K562 (cell line): Measurements from ENCODE around the gene GZMM. TPM values are rescaled to one million over a fixed set of nuclear protein-coding genes. Genes with fewer than 3 reads are reported as not detected.
A peak's percentile ranks its signal among the peaks of the same experiment; 100 is the strongest.

ENCODE experiments used
- BRD9 ChIP-seq: fragments of 450-650 bp; IDR thresholded peaks from 2 replicates; pipeline ENCODE4 v1.6.1; 2018; ENCODE audit warnings: low read depth; ENCODE audit not compliant: partially characterized antibody
- C11orf30 ChIP-seq: fragments of 450-650 bp; IDR thresholded peaks from 2 replicates; pipeline ENCODE4 v1.6.1; 2016; ENCODE audit warnings: low read depth, mild to moderate bottlenecking
- CTBP1 ChIP-seq: fragments of 450-650 bp; IDR thresholded peaks from 2 replicates; pipeline ENCODE4 v1.6.1; 2016; ENCODE audit warnings: borderline replicate concordance
- CXXC5 ChIP-seq: fragments of 250-450 bp; sonication (Bioruptor Pico); IDR thresholded peaks from 2 replicates; pipeline ENCODE4 v1.8.0; 2022; ENCODE audit warnings: inconsistent platforms, mild to moderate bottlenecking, moderate library complexity
- EWSR1 ChIP-seq: fragments of 450-650 bp; IDR thresholded peaks from 2 replicates; pipeline ENCODE4 v1.6.1; 2018; ENCODE audit warnings: borderline replicate concordance, mild to moderate bottlenecking, low read depth, moderate library complexity; ENCODE audit not compliant: partially characterized antibody
- MAZ ChIP-seq, 2 experiments: fragments of 450-650 bp in 1 of 2; sonication (generic) in 1 of 2; formaldehyde crosslinking; IDR thresholded peaks in 1 of 2; conservative IDR thresholded peaks in 1 of 2; 2 replicates each; pipeline versions ENCODE4 v1.4.0 to v1.5.0; 2020; ENCODE audit warnings: mild to moderate bottlenecking in 1 of 2, missing genetic modification reagents in 1 of 2
- MLLT1 ChIP-seq, 2 experiments: fragments of 450-650 bp; IDR thresholded peaks; 2 replicates each; pipeline ENCODE4 v1.6.1; 2016
- NFIX ChIP-seq: fragments of 250-450 bp; sonication (Bioruptor Pico); IDR thresholded peaks from 2 replicates; pipeline ENCODE4 v1.4.0; 2020; ENCODE audit warnings: low read depth, mild to moderate bottlenecking, moderate library complexity
- NR2C1 ChIP-seq, 2 experiments: fragments of 450-650 bp; IDR thresholded peaks; 2 replicates each; pipeline ENCODE4 v1.6.1; 2017; ENCODE audit warnings: mild to moderate bottlenecking in 2 of 2, antibody characterized with exemption in 1 of 2, inconsistent platforms in 1 of 2, missing compliant biosample characterization in 1 of 2, missing genetic modification characterization in 1 of 2
- PHB2 ChIP-seq: fragments of 450-650 bp; IDR thresholded peaks from 2 replicates; pipeline ENCODE4 v1.6.1; 2017; ENCODE audit warnings: low read depth
- POLR2B ChIP-seq: fragments of 450-650 bp; IDR thresholded peaks from 2 replicates; pipeline ENCODE4 v1.6.1; 2018; ENCODE audit warnings: low read depth; ENCODE audit not compliant: partially characterized antibody
- POLR2G ChIP-seq: fragments of 200-400 bp; formaldehyde crosslinking; IDR thresholded peaks from 2 replicates; pipeline ENCODE4 v1.6.1; 2017; ENCODE audit warnings: low read depth, mild to moderate bottlenecking, antibody characterized with exemption, low read length, moderate library complexity
- PTBP1 ChIP-seq: fragments of 200-400 bp; formaldehyde crosslinking; IDR thresholded peaks from 2 replicates; pipeline ENCODE4 v1.6.1; 2017; ENCODE audit warnings: low read depth, low read length
- RCOR1 ChIP-seq, 2 experiments: IDR thresholded peaks; 2 replicates each; pipeline ENCODE4 v1.6.1; 2012; ENCODE audit warnings: low read depth in 2 of 2, low read length in 2 of 2, borderline replicate concordance in 1 of 2, improper control_type of control experiment in 1 of 2
- SUPT5H ChIP-seq: fragments of 450-650 bp; IDR thresholded peaks from 2 replicates; pipeline ENCODE4 v1.6.1; 2016
- TARDBP ChIP-seq: fragments of 450-650 bp; IDR thresholded peaks from 2 replicates; pipeline ENCODE4 v1.6.1; 2016
- TEAD1 ChIP-seq, 2 experiments: fragments of 450-650 bp in 1 of 2; sonication (generic) in 1 of 2; formaldehyde crosslinking; IDR thresholded peaks; 2 replicates each; pipeline versions ENCODE4 v1.4.0 to v1.8.0; 2020 to 2022; ENCODE audit warnings: mild to moderate bottlenecking in 2 of 2, missing genetic modification reagents in 1 of 2
- ZNF12 ChIP-seq: sonication (generic); formaldehyde crosslinking; IDR thresholded peaks from 2 replicates; pipeline ENCODE4 v1.4.0; 2020; ENCODE audit warnings: mild to moderate bottlenecking, missing genetic modification reagents
- ZNF165 ChIP-seq: fragments of 250-450 bp; sonication (Bioruptor Pico); IDR thresholded peaks from 2 replicates; pipeline ENCODE4 v1.4.0; 2020; ENCODE audit warnings: borderline replicate concordance
- polyA plus RNA-seq, 8 experiments: library from polyadenylated mRNA; depleted of rRNA in 4 of 8; stranded (reverse) in 5 of 8; unstranded in 3 of 8; fragments of >200 nt; fragmentation: Nextera tagmentation in 2 of 8; fragmentation: Illumina TruSeq in 1 of 8; extraction: Ambion mirVana in 2 of 8; extraction: Trizol in 1 of 8; gene quantifications; 2 replicates each; pipeline versions ENCODE4 v1.2.1 to v1.2.3, GENCODE V29; 2011 to 2014; ENCODE audit warnings: inconsistent platforms in 1 of 8, missing spikeins in 1 of 8
- total RNA-seq, 7 experiments: library from RNA; depleted of rRNA in 6 of 7; stranded (reverse); fragments of >200 nt in 6 of 7; fragmentation: Illumina TruSeq in 2 of 7; extraction: Trizol in 2 of 7; gene quantifications; 2 replicates each; pipeline versions ENCODE4 v1.2.1 to v1.2.3, GENCODE V29; 2011 to 2021; ENCODE audit warnings: low replicate concordance in 1 of 7
- TF ChIP-seq, protein P1 (sequence below), 2 experiments: IDR thresholded peaks in 1 of 2; conservative IDR thresholded peaks in 1 of 2; 2 replicates each; pipeline ENCODE4 v1.6.1; 2016; ENCODE audit warnings: low read depth in 2 of 2, mild to moderate bottlenecking in 1 of 2, missing compliant biosample characterization in 1 of 2, missing genetic modification characterization in 1 of 2, moderate library complexity in 1 of 2
- TF ChIP-seq, protein P2 (sequence below), 3 experiments: fragments of 200-800 bp in 1 of 3; sonication (Bioruptor generic) in 1 of 3; sonication (generic) in 1 of 3; formaldehyde crosslinking in 1 of 3; IDR thresholded peaks; 2 replicates each; pipeline versions ENCODE4 v1.6.1 to v1.8.0; 2016 to 2022; ENCODE audit warnings: mild to moderate bottlenecking in 2 of 3, missing compliant biosample characterization in 2 of 3, missing genetic modification characterization in 2 of 3, missing genetic modification reagents in 1 of 3
- TF ChIP-seq, protein P3 (sequence below): IDR thresholded peaks from 2 replicates; pipeline ENCODE4 v1.6.1; 2011; ENCODE audit not compliant: insufficient read length; ENCODE audit errors: extremely low read depth

The GZMM gene
- total and polyA plus RNA-seq, 9 of the 15 experiments (the other 6 are each of a cell fraction or from before 2014, with no cell fraction given), result 0.08 to 2.6 (median 0.70) TPM; not detected in 2

- TF ChIP-seq C11orf30 (no peak), PTBP1 (no peak), MAZ (CRISPR knock-in tag; conservative IDR thresholded peaks at IDR 0.05 in 1 of 2, IDR thresholded peaks at IDR 0.05 in 1 of 2) (peak; percentile 54 to 72; a peak in 3 of 4 replicates), NR2C1 (IDR thresholded peaks at IDR 0.05) (no peak), NR2C1 (tag; IDR thresholded peaks at IDR 0.05) (no peak), MLLT1 (IDR thresholded peaks at IDR 0.05) (0 out of 4 replicates have a peak, but pooled peaks of 1 of the 2 experiments have one; percentile 38), ZNF165 (CRISPR knock-in tag) (no peak), BRD9 (peak; percentile 57), TARDBP (0 out of 2 replicates have a peak, but pooled peaks have one; percentile 17), SUPT5H (peak; percentile 45; the same call in 1 of the 2 replicates), CXXC5 (CRISPR knock-in tag) (peak; percentile 80), EWSR1 (no peak), POLR2G (peak; percentile 60), CTBP1 (peak; percentile 31; the same call in 1 of the 2 replicates), PHB2 (no peak), RCOR1 (IDR thresholded peaks at IDR 0.05; ENCODE audit: borderline replicate concordance in 1 of 2, low read depth in 2 of 2, low read length in 2 of 2) (peak in 1 of 2 experiments; percentile 14; a peak in 1 of 4 replicates), POLR2B (no peak), ZNF12 (no peak), NFIX (no peak), TEAD1 (CRISPR knock-in tag; IDR thresholded peaks at IDR 0.05) (peak in 1 of 2 experiments; percentile 74; a peak in 1 of 4 replicates)
- TF ChIP-seq, protein P1, sequence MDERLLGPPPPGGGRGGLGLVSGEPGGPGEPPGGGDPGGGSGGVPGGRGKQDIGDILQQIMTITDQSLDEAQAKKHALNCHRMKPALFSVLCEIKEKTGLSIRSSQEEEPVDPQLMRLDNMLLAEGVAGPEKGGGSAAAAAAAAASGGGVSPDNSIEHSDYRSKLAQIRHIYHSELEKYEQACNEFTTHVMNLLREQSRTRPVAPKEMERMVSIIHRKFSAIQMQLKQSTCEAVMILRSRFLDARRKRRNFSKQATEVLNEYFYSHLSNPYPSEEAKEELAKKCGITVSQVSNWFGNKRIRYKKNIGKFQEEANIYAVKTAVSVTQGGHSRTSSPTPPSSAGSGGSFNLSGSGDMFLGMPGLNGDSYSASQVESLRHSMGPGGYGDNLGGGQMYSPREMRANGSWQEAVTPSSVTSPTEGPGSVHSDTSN (CRISPR knock-in tag; IDR thresholded peaks at IDR 0.05; ENCODE audit: low read depth), result no peak
- TF ChIP-seq, protein P1 (tag; conservative IDR thresholded peaks at IDR 0.05; ENCODE audit: low read depth), result peak; percentile 95
- TF ChIP-seq, protein P2, sequence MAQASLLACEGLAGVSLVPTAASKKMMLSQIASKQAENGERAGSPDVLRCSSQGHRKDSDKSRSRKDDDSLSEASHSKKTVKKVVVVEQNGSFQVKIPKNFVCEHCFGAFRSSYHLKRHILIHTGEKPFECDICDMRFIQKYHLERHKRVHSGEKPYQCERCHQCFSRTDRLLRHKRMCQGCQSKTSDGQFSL (CRISPR knock-in tag; IDR thresholded peaks at IDR 0.05), result no peak
- TF ChIP-seq, protein P2 (tag; IDR thresholded peaks at IDR 0.05), result peak in 1 of 2 experiments; percentile 34; a peak in 1 of 4 replicates
- TF ChIP-seq, protein P3, sequence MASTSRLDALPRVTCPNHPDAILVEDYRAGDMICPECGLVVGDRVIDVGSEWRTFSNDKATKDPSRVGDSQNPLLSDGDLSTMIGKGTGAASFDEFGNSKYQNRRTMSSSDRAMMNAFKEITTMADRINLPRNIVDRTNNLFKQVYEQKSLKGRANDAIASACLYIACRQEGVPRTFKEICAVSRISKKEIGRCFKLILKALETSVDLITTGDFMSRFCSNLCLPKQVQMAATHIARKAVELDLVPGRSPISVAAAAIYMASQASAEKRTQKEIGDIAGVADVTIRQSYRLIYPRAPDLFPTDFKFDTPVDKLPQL, result no peak
Observed at GRCh38 chr19:566403-566802, 22.6 kb downstream of the GZMM start (continued).
